Activated B cell treated with CpG ODN at 0.5 μM for 24 hours (primary cell): ENCODE data around the gene DIS3L2. TPM values are rescaled to one million over a fixed set of nuclear protein-coding genes. Genes with fewer than 3 reads are reported as not detected.
"Not testable (repeated sequence)": the region's sequence is repeated elsewhere in the genome, so short reads cannot be mapped to it uniquely, and the experiment has no call there.

Experiments used
- ATAC-seq: fragments of 200-7000 bp; cut with Tn5 transposase; one replicate; pipeline ENCODE4 v1.10.0; 2021; ENCODE audit warnings: low read depth, mild to moderate bottlenecking, moderate library complexity
- CTCF ChIA-PET: fragments of 350-600 bp; sonication (Branson Sonifier 250); formaldehyde crosslinking; loops from one replicate; lab custom pipeline; 2021; ENCODE audit warnings: antibody characterized with exemption; lab: Charles Lee
- POLR2A ChIA-PET: fragments of 350-600 bp; sonication (Branson Sonifier 250); formaldehyde crosslinking; loops from one replicate; lab custom pipeline; 2021; ENCODE audit warnings: antibody characterized with exemption; lab: Charles Lee
- DNase-seq: peaks from one replicate; pipeline ENCODE4 v3.0.0; 2022
- H3K27ac Mint-ChIP-seq: one replicate; pipeline ENCODE4 v1.8.0; 2020; ENCODE audit warnings: mixed read lengths
- H3K27me3 Mint-ChIP-seq: one replicate; pipeline ENCODE4 v1.8.0; 2021; ENCODE audit warnings: mixed read lengths
- H3K36me3 Mint-ChIP-seq: one replicate; pipeline ENCODE4 v1.8.0; 2021; ENCODE audit warnings: low read depth, mixed read lengths
- H3K4me1 Mint-ChIP-seq: one replicate; pipeline ENCODE4 v1.8.0; 2021; ENCODE audit warnings: mixed read lengths
- H3K4me3 Mint-ChIP-seq: one replicate; pipeline ENCODE4 v1.8.0; 2020; ENCODE audit warnings: mild to moderate bottlenecking, mixed read lengths
- H3K9me3 Mint-ChIP-seq: one replicate; pipeline ENCODE4 v1.8.0; 2020; ENCODE audit warnings: mixed read lengths
- CTCF ChIP-seq: fragments of 200-600 bp; IDR thresholded peaks from one replicate; pipeline ENCODE4 v1.8.0; 2022; ENCODE audit warnings: antibody characterized with exemption, mild to moderate bottlenecking
- intact Hi-C: fragments of 100-400 bp; cut with micrococcal nuclease; formaldehyde crosslinking; loops from one replicate; pipeline ENCODE4 v1.15.1; 2024
- total RNA-seq: library from RNA; stranded (reverse); gene quantifications from 2 replicates; pipeline ENCODE4 v1.2.3, GENCODE V29; 2022

The DIS3L2 gene
- total RNA-seq, 1 donor from 2014 or later: 65.9 TPM

GRCh38 chr2:231942180-231942579, 19.3 kb upstream of the DIS3L2 start:
- Mint-ChIP-seq H3K36me3 (no peaks in the 10 kb centered on the region), H3K4me3 (no peak overlapping the region), H3K9me3 (no peaks in the 10 kb centered on the region), H3K27ac (no peak overlapping the region), H3K4me1 (no peaks in the 10 kb centered on the region), H3K27me3 (peaks cover 4% of the 10 kb centered on the region)
- POLR2A ChIA-PET: no interaction called here
- intact Hi-C loops: no loop called here
- no peak for TF ChIP-seq CTCF
- no peak for ATAC-seq
- CTCF ChIA-PET: no interaction called here
- DNase-seq: no peak

- POLR2A ChIA-PET: no interaction called here
- CTCF ChIA-PET: no interaction called here
- peaks cover 7% of the 10 kb centered on the region for H3K27me3 Mint-ChIP-seq
- peaks cover 3% of the 10 kb centered on the region for H3K9me3 Mint-ChIP-seq
- no peak overlapping the region for H3K4me3 Mint-ChIP-seq
- intact Hi-C loops: no loop called here
- DNase-seq: no peak
- no peak for ATAC-seq
- H3K4me1 Mint-ChIP-seq: no peaks in the 10 kb centered on the region
- TF ChIP-seq CTCF: no peak
- H3K36me3 Mint-ChIP-seq: no peaks in the 10 kb centered on the region
- H3K27ac Mint-ChIP-seq: no peak overlapping the region
These were observed 15.2 kb upstream of the DIS3L2 start for GRCh38 chr2:231946241-231946814.

- H3K9me3 Mint-ChIP-seq, H3K4me3 Mint-ChIP-seq, POLR2A ChIA-PET, ATAC-seq, H3K36me3 Mint-ChIP-seq, H3K4me1 Mint-ChIP-seq, H3K27ac Mint-ChIP-seq, intact Hi-C loops, CTCF ChIA-PET, DNase-seq: not testable (repeated sequence)
- peaks cover 12% of the 10 kb centered on the region for H3K27me3 Mint-ChIP-seq
These were observed 14.4 kb upstream of the DIS3L2 start for GRCh38 chr2:231947112-231947511.

GRCh38 chr2:231947694-231948093, 13.8 kb upstream of the DIS3L2 start:
- H3K36me3 Mint-ChIP-seq: no peaks in the 10 kb centered on the region
- DNase-seq (no peak), ATAC-seq (no peak)
- no peak for TF ChIP-seq CTCF
- peaks cover 12% of the 10 kb centered on the region for H3K27me3 Mint-ChIP-seq
- H3K27ac Mint-ChIP-seq: no peak overlapping the region
- intact Hi-C loops: no loop called here
- H3K9me3 Mint-ChIP-seq: peaks cover 3% of the 10 kb centered on the region
- no peaks in the 10 kb centered on the region for H3K4me1 Mint-ChIP-seq
- H3K4me3 Mint-ChIP-seq: no peak overlapping the region
- ChIA-PET CTCF (no interaction called here), POLR2A (no interaction called here)

- no peak for DNase-seq
- Mint-ChIP-seq H3K4me3 (no peak overlapping the region), H3K36me3 (no peaks in the 10 kb centered on the region), H3K27ac (no peak overlapping the region), H3K9me3 (peaks cover 3% of the 10 kb centered on the region), H3K4me1 (no peaks in the 10 kb centered on the region), H3K27me3 (peaks cover 19% of the 10 kb centered on the region)
- TF ChIP-seq CTCF: no peak
- ATAC-seq: no peak
- intact Hi-C loops: no loop called here
- ChIA-PET CTCF (no interaction called here), POLR2A (no interaction called here)
These were observed 10.0 kb upstream of the DIS3L2 start for GRCh38 chr2:231951452-231952035.
